SK-N-SH (cell line): Measurements from ENCODE around the gene CTSL. TPM values are rescaled to one million over a fixed set of nuclear protein-coding genes. Genes with fewer than 3 reads are reported as not detected.

Experiments used
- CTCF ChIA-PET: fragments of 300-600, 350-600 bp; formaldehyde crosslinking; extraction: SDS; loops from one replicate; lab custom pipeline; 2021; lab: Yijun Ruan, JAX
- POLR2A ChIA-PET: fragments of 350-600 bp; sonication (Branson Sonifier 250); formaldehyde crosslinking; extraction: SDS; loops from one replicate; lab custom pipeline; 2020; ENCODE audit warnings: antibody characterized with exemption, inconsistent platforms; lab: Yijun Ruan, JAX
- DNase-seq: peaks from one replicate; pipeline ENCODE4 v3.0.0; 2012
- H2AFZ ChIP-seq: fragments of 200-600 bp; sonication (generic); 2 replicates; pipeline ENCODE4 v1.8.1; 2016; ENCODE audit warnings: antibody characterized with exemption, mild to moderate bottlenecking, low read depth
- H3F3A ChIP-seq: fragments of 200-600 bp; sonication (generic); replicated peaks from 2 replicates; pipeline ENCODE3; 2016; ENCODE audit warnings: antibody characterized with exemption, mild to moderate bottlenecking; ENCODE audit not compliant: insufficient read depth
- H3K27ac ChIP-seq, 2 experiments: fragments of 200-500 bp in 1 of 2; fragments of 200-600 bp in 1 of 2; sonication (Bioruptor generic) in 1 of 2; sonication (generic), shearing (Covaris generic) in 1 of 2; 2 replicates each; pipeline versions ENCODE4 v1.5.1 to v1.6.1; 2014 to 2016; ENCODE audit warnings: low read depth in 2 of 2, inconsistent platforms in 1 of 2, low read length in 1 of 2, mild to moderate bottlenecking in 1 of 2, mixed read lengths in 1 of 2
- H3K27me3 ChIP-seq: fragments of 200-600 bp; sonication (generic), shearing (Covaris generic); 2 replicates; pipeline ENCODE4 v1.6.1; 2016; ENCODE audit warnings: mixed run types; ENCODE audit not compliant: insufficient read depth
- H3K36me3 ChIP-seq, 2 experiments: fragments of 200-500 bp in 1 of 2; fragments of 200-600 bp in 1 of 2; sonication (Bioruptor generic) in 1 of 2; sonication (generic) in 1 of 2; replicated peaks in 1 of 2; 2 replicates each; pipeline versions ENCODE3 to v1.5.1; 2014 to 2016; ENCODE audit warnings: low read length in 1 of 2, mild to moderate bottlenecking in 1 of 2; ENCODE audit not compliant: insufficient read depth in 2 of 2, control insufficient read depth in 1 of 2
- H3K4me1 ChIP-seq, 2 experiments: fragments of 200-500 bp in 1 of 2; fragments of 200-600 bp in 1 of 2; sonication (Bioruptor generic) in 1 of 2; sonication (generic), shearing (Covaris generic) in 1 of 2; 2 replicates each; pipeline versions ENCODE4 v1.5.1 to v1.6.1; 2014 to 2016; ENCODE audit warnings: low read depth in 1 of 2, low read length in 1 of 2, mixed run types in 1 of 2; ENCODE audit not compliant: insufficient read depth in 2 of 2, control insufficient read depth in 1 of 2
- H3K4me2 ChIP-seq: fragments of 200-600 bp; sonication (generic), shearing (Covaris generic); 2 replicates; pipeline ENCODE4 v1.6.1; 2017; ENCODE audit warnings: mixed run types
- H3K4me3 ChIP-seq, 2 experiments: fragments of 200-500 bp in 1 of 2; fragments of 200-600 bp in 1 of 2; sonication (Bioruptor generic) in 1 of 2; sonication (generic), shearing (Covaris generic) in 1 of 2; 2 replicates each; pipeline versions ENCODE4 v1.5.1 to v1.8.1; 2014 to 2016; ENCODE audit warnings: low read depth in 2 of 2, inconsistent platforms in 1 of 2, low read length in 1 of 2, mild to moderate bottlenecking in 1 of 2, mixed read lengths in 1 of 2, moderate library complexity in 1 of 2
- H3K79me2 ChIP-seq: fragments of 200-600 bp; sonication (generic); 2 replicates; pipeline ENCODE4 v1.8.1; 2017; ENCODE audit warnings: mild to moderate bottlenecking; ENCODE audit not compliant: insufficient read depth
- H3K9ac ChIP-seq: fragments of 200-600 bp; sonication (generic); 2 replicates; pipeline ENCODE4 v1.6.1; 2017; ENCODE audit warnings: mixed run types
- H3K9me2 ChIP-seq: fragments of 200-600 bp; sonication (generic); 2 replicates; pipeline ENCODE4 v1.6.1; 2017; ENCODE audit warnings: mixed run types
- H3K9me3 ChIP-seq: fragments of 200-600 bp; sonication (generic); 2 replicates; pipeline ENCODE4 v1.6.1; 2017; ENCODE audit warnings: mixed run types, mild to moderate bottlenecking, moderate library complexity
- H4K20me1 ChIP-seq: fragments of 200-600 bp; sonication (generic); 2 replicates; pipeline ENCODE4 v1.6.1; 2017; ENCODE audit warnings: mild to moderate bottlenecking, mixed run types; ENCODE audit not compliant: insufficient read depth
- CHD2 ChIP-seq: fragments of 150-350 bp; IDR thresholded peaks from 2 replicates; pipeline ENCODE4 v1.6.1; 2018; ENCODE audit warnings: low read length; ENCODE audit not compliant: partially characterized antibody
- EP300 ChIP-seq, 2 experiments: IDR thresholded peaks; 2 replicates each; pipeline versions ENCODE4 v1.4.0 to v1.6.1; 2012; ENCODE audit warnings: borderline replicate concordance in 1 of 2, low read depth in 1 of 2, low read length in 1 of 2
- FOSL2 ChIP-seq: IDR thresholded peaks from 2 replicates; pipeline ENCODE4 v1.4.0; 2012; ENCODE audit warnings: low read depth, mild to moderate bottlenecking, moderate library complexity, borderline replicate concordance
- FOXM1 ChIP-seq: IDR thresholded peaks from 2 replicates; pipeline ENCODE4 v1.4.0; 2012; ENCODE audit warnings: low read depth, mild to moderate bottlenecking
- GABPA ChIP-seq: IDR thresholded peaks from 2 replicates; pipeline ENCODE4 v1.4.0; 2012; ENCODE audit warnings: low read depth, mild to moderate bottlenecking
- GATA2 ChIP-seq: sonication (generic); formaldehyde crosslinking; IDR thresholded peaks from 2 replicates; pipeline ENCODE4 v1.5.0; 2020; ENCODE audit warnings: mild to moderate bottlenecking, missing genetic modification reagents
- JUND ChIP-seq: IDR thresholded peaks from 2 replicates; pipeline ENCODE4 v1.4.0; 2012
- MAX ChIP-seq: IDR thresholded peaks from 2 replicates; pipeline ENCODE4 v1.4.0; 2012; ENCODE audit warnings: low read depth
- POLR2AphosphoS5 ChIP-seq: IDR thresholded peaks from 2 replicates; pipeline ENCODE4 v1.6.1; 2012; ENCODE audit warnings: low read depth, low read length
- RAD21 ChIP-seq: IDR thresholded peaks from 2 replicates; pipeline ENCODE4 v1.6.1; 2012; ENCODE audit warnings: mild to moderate bottlenecking, low read length
- RCOR1 ChIP-seq: fragments of 150-350 bp; IDR thresholded peaks from 2 replicates; pipeline ENCODE4 v1.6.1; 2017; ENCODE audit warnings: antibody characterized with exemption, low read length
- RFX5 ChIP-seq: IDR thresholded peaks from 2 replicates; pipeline ENCODE4 v1.6.1; 2012; ENCODE audit warnings: mild to moderate bottlenecking, improper control_type of control experiment, low read length
- RXRA ChIP-seq: IDR thresholded peaks from 2 replicates; pipeline ENCODE4 v1.4.0; 2012; ENCODE audit warnings: low read depth, mild to moderate bottlenecking, borderline replicate concordance
- SIN3A ChIP-seq: IDR thresholded peaks from 2 replicates; pipeline ENCODE4 v1.6.1; 2012; ENCODE audit warnings: low read depth, mild to moderate bottlenecking, low read length, moderate library complexity, borderline replicate concordance
- SMC3 ChIP-seq: IDR thresholded peaks from 2 replicates; pipeline ENCODE4 v1.6.1; 2012; ENCODE audit warnings: low read depth, low read length, improper control_type of control experiment
- TAF1 ChIP-seq: IDR thresholded peaks from 2 replicates; pipeline ENCODE4 v1.6.1; 2012; ENCODE audit warnings: low read depth, mild to moderate bottlenecking, low read length, moderate library complexity, borderline replicate concordance
- TEAD4 ChIP-seq: IDR thresholded peaks from 2 replicates; pipeline ENCODE4 v1.4.0; 2012; ENCODE audit warnings: mild to moderate bottlenecking, borderline replicate concordance; ENCODE audit not compliant: insufficient read depth
- USF2 ChIP-seq: fragments of 150-350 bp; IDR thresholded peaks from 2 replicates; pipeline ENCODE4 v1.6.1; 2017; ENCODE audit warnings: antibody characterized with exemption, low read length, low read depth, borderline replicate concordance
- YY1 ChIP-seq: IDR thresholded peaks from 2 replicates; pipeline ENCODE4 v1.4.0; 2012; ENCODE audit warnings: low read depth, mild to moderate bottlenecking
- ZBTB33 ChIP-seq: IDR thresholded peaks from 2 replicates; pipeline ENCODE4 v1.4.0; 2012; ENCODE audit warnings: low read depth, borderline replicate concordance
- WGBS: methylation state at CpG from one replicate; pipeline ENCODE4 v1.1.6; 2017; ENCODE audit warnings: low lambda C conversion rate; 5-methylcytosine and 5-hydroxymethylcytosine counted together
- polyA plus RNA-seq, 3 experiments: library from polyadenylated mRNA; depleted of rRNA; stranded (reverse); fragments of >200 nt; gene quantifications; 2 replicates each; pipeline ENCODE4 v1.2.3, GENCODE V29; 2012

CTSL gene
- polyA plus RNA-seq, 1 of the 3 experiments (the other 2 are of a cell fraction): 98.3 TPM

GRCh38 chr9:87694236-87694755 is 31.6 kb upstream of the CTSL start:
- H3K79me2 ChIP-seq: no peaks in the 10 kb centered on the region
- no peaks in the 10 kb centered on the region for H3K36me3 ChIP-seq
- H3K27ac ChIP-seq: no peak overlapping the region
- H3K4me2 ChIP-seq: no peak overlapping the region
- no peak for DNase-seq
- 60% methylated on average over 1 of the region's 3 CpGs for WGBS
- CTCF ChIA-PET: interaction anchor here (1.2 to 1.4 kb wide), 3 partner anchors 10 to 118 kb away, joined by 3 to 10 read pairs (median 3); no protein-coding TSS in a partner anchor
- H3F3A ChIP-seq: no peaks in the 10 kb centered on the region
- no peaks in the 10 kb centered on the region for H3K4me1 ChIP-seq
- no peak overlapping the region for H3K9ac ChIP-seq
- H3K27me3 ChIP-seq: no peaks in the 10 kb centered on the region
- TF ChIP-seq SIN3A: no peak
- TF ChIP-seq TEAD4: no peak
- TF ChIP-seq GATA2 (CRISPR knock-in tag): no peak
- TF ChIP-seq CHD2: no peak
- no peak for TF ChIP-seq SMC3
- no peak for TF ChIP-seq RAD21
- no peak for TF ChIP-seq YY1
- TF ChIP-seq JUND: no peak
- no peak for TF ChIP-seq USF2
- no peak for TF ChIP-seq RXRA
- TF ChIP-seq RCOR1: no peak
- no peak for TF ChIP-seq MAX
- no peak for TF ChIP-seq POLR2AphosphoS5
- no peak for TF ChIP-seq ZBTB33
- no peak for TF ChIP-seq FOSL2
- TF ChIP-seq GABPA: no peak
- TF ChIP-seq EP300 (IDR thresholded peaks at IDR 0.05; ENCODE audit: borderline replicate concordance in 1 of 2, low read depth in 1 of 2, low read length in 1 of 2): no peak
- no peak for TF ChIP-seq TAF1
- TF ChIP-seq RFX5: no peak
- TF ChIP-seq FOXM1: no peak
- POLR2A ChIA-PET: no interaction called here
- no peaks in the 10 kb centered on the region for H3K9me2 ChIP-seq
- no peak overlapping the region for H2AFZ ChIP-seq
- no peaks in the 10 kb centered on the region for H4K20me1 ChIP-seq
- no peaks in the 10 kb centered on the region for H3K9me3 ChIP-seq
- no peak overlapping the region for H3K4me3 ChIP-seq
